Natural killer cell (primary cell): ENCODE measurements around the gene SIK3. TPM values are rescaled to one million over a fixed set of nuclear protein-coding genes. Genes with fewer than 3 reads are reported as not detected.

ENCODE experiments used
- ATAC-seq, 3 donors: fragments of 150-1000 bp in 2 of 3; fragments of 200-7000 bp in 1 of 3; cut with Tn5 transposase; 1 replicate in 1 of 3; 2 replicates in 2 of 3; pipeline ENCODE4 v1.10.0; 2021; ENCODE audit warnings: mild to moderate bottlenecking in 2 of 3, moderate library complexity in 2 of 3
- DNase-seq, 2 donors: peaks; one replicate each; pipeline versions ENCODE4 v3.0.0 to v3.0.0-alpha.2; 2013 to 2021; ENCODE audit warnings: mixed read lengths in 1 of 2
- H3K27ac ChIP-seq: one replicate; pipeline ENCODE4 v1.5.1; 2013; ENCODE audit warnings: mild to moderate bottlenecking, low read length
- H3K27me3 ChIP-seq: one replicate; pipeline ENCODE4 v1.6.1; 2013; ENCODE audit warnings: low read length; ENCODE audit not compliant: control insufficient read depth, insufficient read depth
- H3K36me3 ChIP-seq: one replicate; pipeline ENCODE4 v1.6.1; 2013; ENCODE audit warnings: low read length; ENCODE audit not compliant: control insufficient read depth, insufficient read depth
- H3K4me1 ChIP-seq: one replicate; pipeline ENCODE4 v1.6.1; 2013; ENCODE audit warnings: low read length; ENCODE audit not compliant: control insufficient read depth, insufficient read depth
- H3K4me3 ChIP-seq: one replicate; pipeline ENCODE4 v1.5.1; 2013; ENCODE audit warnings: low read length
- H3K9me3 ChIP-seq: one replicate; pipeline ENCODE4 v1.6.1; 2013; ENCODE audit warnings: low read length; ENCODE audit not compliant: control insufficient read depth, insufficient read depth
- H3K27ac Mint-ChIP-seq, 2 donors: one replicate each; pipeline ENCODE4 v1.8.0; 2022; ENCODE audit warnings: mild to moderate bottlenecking in 2 of 2, mixed read lengths in 2 of 2, moderate library complexity in 1 of 2
- H3K27me3 Mint-ChIP-seq, 2 donors: one replicate each; pipeline ENCODE4 v1.8.0; 2022; ENCODE audit warnings: low read depth in 2 of 2, mixed read lengths in 2 of 2
- H3K36me3 Mint-ChIP-seq: one replicate; pipeline ENCODE4 v1.8.0; 2022; ENCODE audit warnings: mixed read lengths
- H3K4me1 Mint-ChIP-seq, 2 donors: one replicate each; pipeline ENCODE4 v1.8.0; 2022; ENCODE audit warnings: mixed read lengths in 2 of 2
- H3K4me3 Mint-ChIP-seq: one replicate; pipeline ENCODE4 v1.8.0; 2022; ENCODE audit warnings: mild to moderate bottlenecking, moderate library complexity, mixed read lengths
- H3K9me3 Mint-ChIP-seq, 2 donors: one replicate each; pipeline ENCODE4 v1.8.0; 2022; ENCODE audit warnings: mixed read lengths in 2 of 2
- CTCF ChIP-seq: fragments of 200-600 bp; IDR thresholded peaks from one replicate; pipeline ENCODE4 v1.8.0; 2022; ENCODE audit warnings: antibody characterized with exemption
- WGBS: methylation state at CpG from one replicate; pipeline ENCODE4 v1.1.7; 2013; ENCODE audit warnings: missing lambda C conversion rate; ENCODE audit not compliant: insufficient coverage; 5-methylcytosine and 5-hydroxymethylcytosine counted together
- intact Hi-C: fragments of 100-400 bp; cut with micrococcal nuclease; formaldehyde crosslinking; loops from one replicate; pipeline ENCODE4 v1.14.2; 2022
- total RNA-seq, 4 donors: library from RNA; stranded (reverse); fragments of 120-200 nt in 1 of 4; gene quantifications; one replicate each; pipeline versions ENCODE4 v1.2.3 to v1.2.4, GENCODE V29; 2013 to 2022

SIK3 gene
- total RNA-seq, 3 donors from 2014 or later (not counting 1 experiment from before 2014, with no cell fraction given), result 71.6 to 120 (median 119) TPM

GRCh38 chr11:116928102-116928777 lies 170.0 kb downstream of the SIK3 start:
- no peaks in the 10 kb centered on the region for H3K36me3 Mint-ChIP-seq
- peak overlapping the region; percentile 85 to 91 for H3K27ac Mint-ChIP-seq
- H3K4me1 ChIP-seq, result peaks cover 68% of the 10 kb centered on the region
- TF ChIP-seq CTCF, result no peak
- intact Hi-C loops, result loop anchor here (2.0 kb wide), 1 partner anchor 25 kb away; no protein-coding TSS in a partner anchor
- peak overlapping the region; percentile 84 for H3K4me3 Mint-ChIP-seq
- H3K27me3 Mint-ChIP-seq, result no peaks in the 10 kb centered on the region
- H3K4me3 ChIP-seq, result no peak overlapping the region
- DNase-seq, result peak in 1 of 2 donors; percentile 71
- no CpG with 5 or more reads among the region's 1 CpG for WGBS
- peak overlapping the region; percentile 95 for H3K27ac ChIP-seq
- H3K36me3 ChIP-seq, result peaks cover 3% of the 10 kb centered on the region
- ATAC-seq, result peak; percentile 29 to 50 (median 40)
- no peaks in the 10 kb centered on the region for H3K9me3 Mint-ChIP-seq
- H3K27me3 ChIP-seq, result no peaks in the 10 kb centered on the region
- peaks cover 71 to 77% of the 10 kb centered on the region in 2 donors for H3K4me1 Mint-ChIP-seq
- no peaks in the 10 kb centered on the region for H3K9me3 ChIP-seq

- WGBS, result 38% methylated on average over 11 of the region's 11 CpGs
- H3K27me3 Mint-ChIP-seq, result no peaks in the 10 kb centered on the region
- DNase-seq, result peak; percentile 31 to 80
Observed at GRCh38 chr11:116927163-116927974, 170.9 kb downstream of the SIK3 start.

GRCh38 chr11:116925050-116925449 lies 173.2 kb downstream of the SIK3 start:
- no peaks in the 10 kb centered on the region for H3K36me3 Mint-ChIP-seq
- peaks cover 38% of the 10 kb centered on the region for H3K4me1 ChIP-seq
- peaks cover 49 to 56% of the 10 kb centered on the region in 2 donors for H3K4me1 Mint-ChIP-seq
- intact Hi-C loops, result no loop called here
- H3K27ac Mint-ChIP-seq, result peak overlapping the region; percentile 87 to 91
- no peaks in the 10 kb centered on the region for H3K9me3 ChIP-seq
- no peaks in the 10 kb centered on the region for H3K9me3 Mint-ChIP-seq
- H3K36me3 ChIP-seq, result peaks cover 11% of the 10 kb centered on the region
- H3K27me3 ChIP-seq, result no peaks in the 10 kb centered on the region
- peak overlapping the region; percentile 95 for H3K27ac ChIP-seq
- H3K4me3 ChIP-seq, result no peak overlapping the region
- no peaks in the 10 kb centered on the region for H3K27me3 Mint-ChIP-seq
- ATAC-seq (peak in 2 of 3 donors; percentile 28 to 44), DNase-seq (peak in 1 of 2 donors; percentile 59)
- H3K4me3 Mint-ChIP-seq, result peak overlapping the region; percentile 66
- TF ChIP-seq CTCF, result no peak
- 13% methylated on average over 8 of the region's 8 CpGs for WGBS

More at GRCh38 chr11:116927163-116927974, 170.9 kb downstream of the SIK3 start:
- intact Hi-C loops, result no loop called here
- peaks cover 65 to 72% of the 10 kb centered on the region in 2 donors for H3K4me1 Mint-ChIP-seq
- peak overlapping the region; percentile 84 for H3K4me3 Mint-ChIP-seq
- no peaks in the 10 kb centered on the region for H3K36me3 Mint-ChIP-seq
- peak; percentile 66 for TF ChIP-seq CTCF
- Histone ChIP-seq H3K36me3 (peaks cover 3% of the 10 kb centered on the region), H3K4me3 (no peak overlapping the region), H3K9me3 (no peaks in the 10 kb centered on the region), H3K27ac (peak overlapping the region; percentile 95), H3K4me1 (peaks cover 59% of the 10 kb centered on the region), H3K27me3 (no peaks in the 10 kb centered on the region)
- peak; percentile 57 to 64 (median 62) for ATAC-seq
- peak overlapping the region; percentile 85 to 91 for H3K27ac Mint-ChIP-seq
- H3K9me3 Mint-ChIP-seq, result no peaks in the 10 kb centered on the region
